OCI-LY7 (cell line): Measurements from ENCODE around the gene ZNF185. TPM values are rescaled to one million over a fixed set of nuclear protein-coding genes. Genes with fewer than 3 reads are reported as not detected.

Source experiments
- BruUV-seq: library from RNA; stranded (reverse); fragments of 400-500 nt; replicated peaks from 2 replicates; lab custom pipeline; 2021; lab: Mats Ljungman, UMichigan
- CTCF ChIA-PET: fragments of 300-600 bp; sonication (Branson Sonifier 250); formaldehyde crosslinking; loops from one replicate; lab custom pipeline; 2022; ENCODE audit warnings: antibody characterized with exemption; ENCODE audit not compliant: unreplicated experiment; lab: Charles Lee
- POLR2A ChIA-PET: fragments of 300-600 bp; sonication (Branson Sonifier 250); formaldehyde crosslinking; loops from one replicate; lab custom pipeline; 2022; ENCODE audit warnings: antibody characterized with exemption; lab: Charles Lee
- DNase-seq: peaks from one replicate; pipeline ENCODE4 v3.0.0-alpha.2; 2015; ENCODE audit warnings: low spot score
- H2AFZ ChIP-seq: fragments of 200-600 bp; sonication (generic), shearing (Covaris generic); 2 replicates; pipeline ENCODE4 v1.6.1; 2014; ENCODE audit warnings: mild to moderate bottlenecking, antibody characterized with exemption, low read length, moderate library complexity
- H3K27ac ChIP-seq: fragments of 200-600 bp; sonication (generic); 2 replicates; pipeline ENCODE4 v1.5.1; 2014; ENCODE audit warnings: mixed run types, low read depth, mild to moderate bottlenecking, moderate library complexity, low read length, inconsistent platforms; ENCODE audit not compliant: poor library complexity, severe bottlenecking
- H3K36me3 ChIP-seq: fragments of 200-600 bp; sonication (generic); 2 replicates; pipeline ENCODE4 v1.6.1; 2014; ENCODE audit warnings: mild to moderate bottlenecking, antibody characterized with exemption, low read length, moderate library complexity, mixed read lengths; ENCODE audit not compliant: insufficient read depth
- H3K4me1 ChIP-seq: fragments of 200-600 bp; sonication (generic); 2 replicates; pipeline ENCODE4 v1.5.1; 2014; ENCODE audit warnings: mild to moderate bottlenecking, low read length; ENCODE audit not compliant: insufficient read depth, poor library complexity, severe bottlenecking
- H3K4me2 ChIP-seq: fragments of 200-600 bp; sonication (generic); 2 replicates; pipeline ENCODE4 v1.6.1; 2014; ENCODE audit warnings: mild to moderate bottlenecking, low read length
- H3K4me3 ChIP-seq: fragments of 200-600 bp; sonication (generic); 2 replicates; pipeline ENCODE4 v1.5.1; 2014; ENCODE audit warnings: mild to moderate bottlenecking, low read depth, low read length; ENCODE audit not compliant: poor library complexity, severe bottlenecking
- H3K79me2 ChIP-seq: fragments of 200-600 bp; sonication (generic); 2 replicates; pipeline ENCODE4 v1.6.1; 2016; ENCODE audit warnings: low read depth, mild to moderate bottlenecking, low read length, moderate library complexity, mixed read lengths; ENCODE audit not compliant: insufficient read depth
- H3K9me2 ChIP-seq: fragments of 200-600 bp; sonication (generic); 2 replicates; pipeline ENCODE4 v1.6.1; 2016; ENCODE audit warnings: mild to moderate bottlenecking, low read length, mixed read lengths; ENCODE audit not compliant: insufficient read depth
- H3K9me3 ChIP-seq: fragments of 200-600 bp; sonication (generic); 2 replicates; pipeline ENCODE4 v1.6.1; 2014; ENCODE audit warnings: mild to moderate bottlenecking, mixed run types, low read length, mixed read lengths
- H4K20me1 ChIP-seq: fragments of 200-600 bp; sonication (generic); 2 replicates; pipeline ENCODE4 v1.6.1; 2014; ENCODE audit warnings: mild to moderate bottlenecking, antibody characterized with exemption, low read length, moderate library complexity, mixed read lengths; ENCODE audit not compliant: insufficient read depth
- CTCF ChIP-seq: fragments of 200-600 bp; sonication (generic); conservative IDR thresholded peaks from 2 replicates; pipeline ENCODE4 v1.5.1; 2014; ENCODE audit warnings: mild to moderate bottlenecking, antibody characterized with exemption, low read length, moderate library complexity, mixed read lengths
- EZH2phosphoT487 ChIP-seq: fragments of 200-600 bp; sonication (generic); IDR thresholded peaks from 2 replicates; pipeline ENCODE4 v1.6.1; 2018; ENCODE audit warnings: low read depth, borderline replicate concordance, mild to moderate bottlenecking, mixed run types, antibody characterized with exemption, low read length, moderate library complexity, mixed read lengths
- intact Hi-C: fragments of 100-400 bp; cut with micrococcal nuclease; formaldehyde crosslinking; loops from one replicate; pipeline ENCODE4 v1.10.0; 2022; ENCODE audit not compliant: unreplicated experiment
- total RNA-seq, 2 experiments: library from RNA; depleted of rRNA in 1 of 2; stranded (reverse); fragments of >200 nt in 1 of 2; shearing (Covaris generic) in 1 of 2; gene quantifications; 2 replicates each; pipeline ENCODE4 v1.2.3, GENCODE V29; 2014 to 2022

Gene ZNF185
- total RNA-seq, 2 experiments from 2014 or later, result 0.73 to 21.3 TPM

- POLR2A ChIA-PET, result no interaction called here
- Histone ChIP-seq H3K79me2 (no peaks in the 10 kb centered on the region), H2AFZ (no peak overlapping the region), H3K4me3 (no peak overlapping the region), H3K36me3 (no peaks in the 10 kb centered on the region), H3K9me2 (no peaks in the 10 kb centered on the region), H3K4me1 (peaks cover 4% of the 10 kb centered on the region), H3K27ac (no peak overlapping the region), H3K4me2 (no peak overlapping the region), H4K20me1 (no peaks in the 10 kb centered on the region), H3K9me3 (no peaks in the 10 kb centered on the region)
- no TSS peak for BruUV-seq
- intact Hi-C loops, result no loop called here
- no peak for DNase-seq
- CTCF ChIA-PET, result no interaction called here
- TF ChIP-seq CTCF (no peak), EZH2phosphoT487 (no peak)
Observed at GRCh38 chrX:152929898-152930297, 32.0 kb downstream of the ZNF185 start.

GRCh38 chrX:152930516-152930915 is 32.6 kb downstream of the ZNF185 start:
- ChIA-PET CTCF (no interaction called here), POLR2A (no interaction called here)

More at GRCh38 chrX:152930516-152930915, 32.6 kb downstream of the ZNF185 start:
- no peak overlapping the region for H2AFZ ChIP-seq
- intact Hi-C loops, result no loop called here
- no peak for DNase-seq
- H3K4me3 ChIP-seq, result no peak overlapping the region
- no peak overlapping the region for H3K4me2 ChIP-seq
- H3K9me2 ChIP-seq, result no peaks in the 10 kb centered on the region
- no peaks in the 10 kb centered on the region for H3K36me3 ChIP-seq
- H3K9me3 ChIP-seq, result no peaks in the 10 kb centered on the region
- H3K79me2 ChIP-seq, result no peaks in the 10 kb centered on the region
- no peaks in the 10 kb centered on the region for H4K20me1 ChIP-seq
- no TSS peak for BruUV-seq
- no peak for TF ChIP-seq EZH2phosphoT487
- TF ChIP-seq CTCF, result no peak
- H3K27ac ChIP-seq, result no peak overlapping the region
- H3K4me1 ChIP-seq, result peaks cover 4% of the 10 kb centered on the region
